Ishikawa (cell line): ENCODE data around the gene IRX2.

ENCODE experiments used
- CEBPB ChIP-seq: IDR thresholded peaks from 2 replicates; pipeline ENCODE4 v1.6.1; 2012
- CREB1 ChIP-seq: IDR thresholded peaks from 2 replicates; pipeline ENCODE4 v1.6.1; 2012; ENCODE audit warnings: low read depth
- EGR1 ChIP-seq: IDR thresholded peaks from 2 replicates; pipeline ENCODE4 v1.6.1; 2012
- EP300 ChIP-seq: IDR thresholded peaks from 2 replicates; pipeline ENCODE4 v1.6.1; 2012; ENCODE audit warnings: borderline replicate concordance
- FOXM1 ChIP-seq: IDR thresholded peaks from 2 replicates; pipeline ENCODE4 v1.6.1; 2012; ENCODE audit warnings: low read depth, borderline replicate concordance
- NFIC ChIP-seq: IDR thresholded peaks from 2 replicates; pipeline ENCODE4 v1.6.1; 2012
- RAD21 ChIP-seq: IDR thresholded peaks from 2 replicates; pipeline ENCODE4 v1.6.1; 2012; ENCODE audit warnings: low read depth
- TAF1 ChIP-seq: IDR thresholded peaks from 2 replicates; pipeline ENCODE4 v1.6.1; 2012; ENCODE audit warnings: low read depth, mild to moderate bottlenecking
- TCF12 ChIP-seq: IDR thresholded peaks from 2 replicates; pipeline ENCODE4 v1.6.1; 2012; ENCODE audit warnings: low read depth
- TEAD4 ChIP-seq: IDR thresholded peaks from 2 replicates; pipeline ENCODE4 v1.6.1; 2012
- YY1 ChIP-seq: IDR thresholded peaks from 2 replicates; pipeline ENCODE4 v1.6.1; 2012; ENCODE audit warnings: low read depth
- ZBTB7A ChIP-seq: IDR thresholded peaks from 2 replicates; pipeline ENCODE4 v1.6.1; 2012; ENCODE audit warnings: low read depth
- TF ChIP-seq, protein P1 (sequence below): IDR thresholded peaks from 2 replicates; pipeline ENCODE4 v1.6.1; 2012
- TF ChIP-seq, protein P2 (sequence below): IDR thresholded peaks from 2 replicates; pipeline ENCODE4 v1.6.1; 2012
- TF ChIP-seq, protein P3 (sequence below): IDR thresholded peaks from 2 replicates; pipeline ENCODE4 v1.6.1; 2012; ENCODE audit warnings: low read depth, mild to moderate bottlenecking

Gene IRX2

DNA sequence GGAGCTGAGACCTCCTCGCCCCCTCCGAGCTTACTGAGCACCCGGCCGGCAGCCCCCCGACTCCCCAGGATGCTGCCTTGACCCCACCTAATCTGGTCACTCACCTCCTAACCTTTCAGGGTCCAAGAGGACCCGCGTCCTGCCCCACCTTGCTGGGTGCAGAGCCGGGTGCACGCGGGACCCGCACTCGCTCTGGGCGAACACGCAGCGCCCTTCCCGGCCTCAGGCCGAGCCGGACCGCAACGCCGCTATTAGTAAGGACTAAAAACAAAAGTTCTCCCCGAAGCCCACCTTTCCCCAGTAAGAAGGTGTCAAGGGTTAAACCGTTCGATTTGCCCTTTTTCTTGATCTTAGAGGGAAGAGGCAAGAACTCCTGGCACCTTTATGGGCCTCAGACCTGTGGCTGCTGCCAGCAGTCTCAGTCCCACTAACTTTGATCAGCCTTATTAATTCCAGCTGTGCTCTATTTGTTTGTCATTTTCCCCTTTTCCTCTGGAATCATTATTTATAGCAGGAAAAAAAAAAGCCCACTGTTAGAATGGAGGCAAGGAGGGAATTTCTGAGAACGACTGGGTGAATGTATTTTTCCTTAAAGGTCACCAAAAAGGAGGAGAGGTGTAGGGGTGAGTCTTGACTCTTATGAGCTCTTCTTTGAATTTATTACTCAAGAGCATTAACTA is 10.5 kb downstream of the IRX2 start:
- no peak for TF ChIP-seq CREB1
- TF ChIP-seq, protein P1, sequence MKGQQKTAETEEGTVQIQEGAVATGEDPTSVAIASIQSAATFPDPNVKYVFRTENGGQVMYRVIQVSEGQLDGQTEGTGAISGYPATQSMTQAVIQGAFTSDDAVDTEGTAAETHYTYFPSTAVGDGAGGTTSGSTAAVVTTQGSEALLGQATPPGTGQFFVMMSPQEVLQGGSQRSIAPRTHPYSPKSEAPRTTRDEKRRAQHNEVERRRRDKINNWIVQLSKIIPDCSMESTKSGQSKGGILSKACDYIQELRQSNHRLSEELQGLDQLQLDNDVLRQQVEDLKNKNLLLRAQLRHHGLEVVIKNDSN, result no peak
- TF ChIP-seq TAF1, result no peak

DNA sequence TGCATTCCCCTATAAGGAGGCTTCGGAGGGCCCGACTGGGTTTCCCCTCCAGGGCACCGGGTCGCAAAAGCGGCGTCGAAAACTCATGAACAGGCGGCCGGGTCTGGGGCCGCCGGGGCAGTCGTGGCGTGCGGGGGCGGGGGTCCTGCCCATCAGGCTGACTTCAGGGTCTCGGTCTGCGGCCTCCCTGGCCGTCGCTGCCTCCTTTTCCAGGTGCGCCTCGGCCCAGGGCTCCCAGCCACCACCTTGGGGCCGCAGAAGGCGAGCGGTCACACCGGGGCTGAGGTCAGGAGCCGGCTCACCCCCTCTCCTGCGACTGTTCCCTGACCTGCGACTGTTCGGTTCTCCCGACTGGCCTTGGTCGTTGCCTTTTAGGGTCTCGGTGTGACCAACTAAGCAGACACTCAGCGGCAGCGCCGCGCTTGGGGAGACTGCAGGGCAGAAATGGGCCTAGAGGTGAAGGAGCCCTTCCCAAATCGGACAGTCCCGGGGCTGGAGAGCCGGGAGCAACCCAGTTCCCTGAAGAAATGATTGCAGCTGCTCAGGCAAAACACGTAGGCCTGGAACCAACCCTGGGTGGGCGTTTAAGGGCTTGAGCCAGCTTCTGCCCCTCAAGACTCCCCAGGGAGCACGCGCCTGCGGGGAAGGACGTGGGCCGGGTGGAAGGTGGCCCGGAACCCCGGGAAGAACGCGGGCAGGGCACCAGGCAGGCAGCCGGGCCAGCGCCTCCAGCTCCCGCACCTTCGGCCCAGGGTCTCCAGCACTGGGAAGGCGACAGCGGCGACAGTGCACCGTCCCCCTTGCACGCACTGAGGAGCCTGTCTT is 11.2 kb downstream of the IRX2 start:
- TF ChIP-seq, protein P2, sequence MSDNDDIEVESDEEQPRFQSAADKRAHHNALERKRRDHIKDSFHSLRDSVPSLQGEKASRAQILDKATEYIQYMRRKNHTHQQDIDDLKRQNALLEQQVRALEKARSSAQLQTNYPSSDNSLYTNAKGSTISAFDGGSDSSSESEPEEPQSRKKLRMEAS, result no peak
- TF ChIP-seq, protein P1, result no peak
- TF ChIP-seq YY1 (no peak), TAF1 (no peak), EGR1 (no peak), CREB1 (no peak), CEBPB (no peak), NFIC (no peak)

DNA sequence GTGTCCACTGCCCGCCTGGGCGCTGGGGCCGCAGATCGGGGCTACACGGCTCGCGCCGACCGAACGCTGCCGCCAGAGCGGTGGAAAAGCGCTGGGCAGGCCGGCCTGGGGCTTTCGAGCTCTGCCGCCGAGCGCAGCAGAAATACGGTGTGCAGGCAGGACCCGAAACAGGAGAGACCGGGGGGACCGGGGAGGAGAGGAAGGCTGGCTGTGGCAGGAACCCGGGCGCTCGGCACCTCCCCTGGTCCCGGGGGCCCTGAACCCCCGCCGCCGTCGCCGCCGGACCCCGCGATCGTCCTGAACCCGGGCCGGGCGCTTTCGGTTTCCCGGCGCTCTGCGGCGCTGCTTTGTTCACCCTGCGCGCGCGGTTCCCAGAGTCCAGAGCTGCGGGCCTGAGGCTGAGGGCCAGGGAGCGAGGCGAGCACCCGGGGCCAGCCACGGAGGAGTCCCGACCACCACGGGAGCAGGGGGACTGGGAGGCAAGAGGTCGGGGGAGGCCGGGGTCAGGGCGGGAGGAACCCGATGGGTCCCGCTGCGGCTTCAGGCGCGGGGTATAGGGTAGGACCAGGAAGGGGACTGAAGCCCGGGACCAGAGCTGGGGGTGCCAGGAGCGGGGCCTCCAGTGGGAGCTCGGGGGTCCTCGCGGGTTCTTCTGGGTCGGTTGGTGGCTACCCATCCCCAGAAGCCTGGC is 12.0 kb downstream of the IRX2 start:
- TF ChIP-seq RAD21 (no peak), ZBTB7A (no peak), FOXM1 (no peak), EP300 (no peak), TEAD4 (no peak)
- TF ChIP-seq, protein P3, sequence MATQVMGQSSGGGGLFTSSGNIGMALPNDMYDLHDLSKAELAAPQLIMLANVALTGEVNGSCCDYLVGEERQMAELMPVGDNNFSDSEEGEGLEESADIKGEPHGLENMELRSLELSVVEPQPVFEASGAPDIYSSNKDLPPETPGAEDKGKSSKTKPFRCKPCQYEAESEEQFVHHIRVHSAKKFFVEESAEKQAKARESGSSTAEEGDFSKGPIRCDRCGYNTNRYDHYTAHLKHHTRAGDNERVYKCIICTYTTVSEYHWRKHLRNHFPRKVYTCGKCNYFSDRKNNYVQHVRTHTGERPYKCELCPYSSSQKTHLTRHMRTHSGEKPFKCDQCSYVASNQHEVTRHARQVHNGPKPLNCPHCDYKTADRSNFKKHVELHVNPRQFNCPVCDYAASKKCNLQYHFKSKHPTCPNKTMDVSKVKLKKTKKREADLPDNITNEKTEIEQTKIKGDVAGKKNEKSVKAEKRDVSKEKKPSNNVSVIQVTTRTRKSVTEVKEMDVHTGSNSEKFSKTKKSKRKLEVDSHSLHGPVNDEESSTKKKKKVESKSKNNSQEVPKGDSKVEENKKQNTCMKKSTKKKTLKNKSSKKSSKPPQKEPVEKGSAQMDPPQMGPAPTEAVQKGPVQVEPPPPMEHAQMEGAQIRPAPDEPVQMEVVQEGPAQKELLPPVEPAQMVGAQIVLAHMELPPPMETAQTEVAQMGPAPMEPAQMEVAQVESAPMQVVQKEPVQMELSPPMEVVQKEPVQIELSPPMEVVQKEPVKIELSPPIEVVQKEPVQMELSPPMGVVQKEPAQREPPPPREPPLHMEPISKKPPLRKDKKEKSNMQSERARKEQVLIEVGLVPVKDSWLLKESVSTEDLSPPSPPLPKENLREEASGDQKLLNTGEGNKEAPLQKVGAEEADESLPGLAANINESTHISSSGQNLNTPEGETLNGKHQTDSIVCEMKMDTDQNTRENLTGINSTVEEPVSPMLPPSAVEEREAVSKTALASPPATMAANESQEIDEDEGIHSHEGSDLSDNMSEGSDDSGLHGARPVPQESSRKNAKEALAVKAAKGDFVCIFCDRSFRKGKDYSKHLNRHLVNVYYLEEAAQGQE, result no peak

DNA sequence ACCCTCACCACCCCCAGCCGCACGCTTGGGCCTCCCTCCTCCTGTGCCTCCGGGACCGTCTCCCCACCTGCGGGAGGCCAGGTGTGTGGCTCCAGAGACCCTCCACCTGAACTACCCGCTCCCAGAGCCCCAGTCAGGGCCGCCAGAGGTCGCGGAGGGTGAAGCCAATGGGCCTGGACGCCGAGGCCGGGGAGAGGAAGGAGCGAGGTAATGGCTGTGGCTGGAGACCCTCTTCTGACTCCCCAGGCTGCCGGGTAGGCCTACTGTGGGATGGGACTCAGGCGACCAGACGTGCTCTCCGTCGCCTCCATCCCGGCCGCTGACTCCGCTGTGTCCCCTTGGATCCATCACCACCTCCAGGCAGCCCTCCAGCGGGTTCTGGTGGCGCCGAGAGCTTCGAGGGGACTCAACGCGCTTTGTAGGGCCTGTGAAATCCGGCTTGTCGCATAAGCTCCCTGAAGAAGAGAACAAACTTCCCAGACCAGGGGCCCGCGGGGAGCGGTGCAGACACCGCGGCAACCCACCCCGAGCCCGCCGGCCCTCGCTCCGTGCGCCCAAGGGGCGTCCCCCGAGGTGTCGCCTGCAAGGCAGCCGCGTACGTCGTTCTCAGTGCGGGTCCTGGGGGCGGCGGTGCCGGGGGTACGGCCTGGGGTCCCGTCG is 12.6 kb downstream of the IRX2 start:
- TF ChIP-seq FOXM1 (no peak), CEBPB (no peak), TAF1 (no peak), ZBTB7A (no peak), CREB1 (no peak), YY1 (no peak), EGR1 (no peak), EP300 (no peak), TCF12 (no peak), TEAD4 (no peak), RAD21 (no peak), NFIC (no peak)
- TF ChIP-seq, protein P1, result no peak
- TF ChIP-seq, protein P2, result no peak
- TF ChIP-seq, protein P3, result no peak

DNA sequence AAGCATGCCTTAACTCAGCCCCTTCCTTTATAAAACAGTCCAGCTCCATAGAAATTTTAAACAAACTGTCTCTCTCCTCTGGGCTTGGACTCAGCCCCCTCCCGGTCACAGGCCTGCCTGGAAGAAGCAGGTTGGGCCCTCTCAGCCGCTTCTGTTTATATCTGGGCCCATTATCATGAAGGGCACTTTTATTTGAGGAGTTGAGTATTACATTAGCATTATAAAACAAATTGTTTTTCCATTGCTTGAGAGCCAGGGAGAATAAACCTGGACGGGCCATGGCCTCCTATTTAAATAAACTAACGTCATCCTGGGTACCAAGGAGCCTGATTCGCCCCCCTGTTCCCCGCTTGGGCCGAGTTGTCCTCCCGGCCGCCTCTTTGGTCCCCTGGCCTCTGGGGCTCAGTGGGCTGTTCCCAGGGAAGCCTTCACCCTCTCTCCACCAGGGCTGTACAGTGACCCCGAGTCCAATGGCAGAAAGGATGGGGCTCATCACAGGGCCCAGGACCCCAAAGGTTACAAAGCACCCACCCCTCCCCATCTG is 13.2 kb downstream of the IRX2 start:
- TF ChIP-seq TCF12 (no peak), NFIC (no peak), EGR1 (no peak), FOXM1 (no peak), RAD21 (no peak), YY1 (no peak), CREB1 (no peak), TAF1 (no peak)
- TF ChIP-seq, protein P3, result no peak
- TF ChIP-seq, protein P2, result no peak
